GM12878 (cell line): ENCODE measurements around the gene CCNYL1. TPM values are rescaled to one million over a fixed set of nuclear protein-coding genes. Genes with fewer than 3 reads are reported as not detected.

Experiments
- ATAC-seq: fragments of 200-7000 bp; cut with Tn5 transposase; 3 replicates; pipeline ENCODE4 v1.9.1; 2020; ENCODE audit warnings: mild to moderate bottlenecking, moderate library complexity
- BruUV-seq: library from RNA; stranded (reverse); fragments of 400-500 nt; replicated peaks from 2 replicates; lab custom pipeline; 2021; lab: Mats Ljungman, UMichigan
- CTCF ChIA-PET: fragments of 300-600 bp; sonication (Branson Sonifier 250); formaldehyde crosslinking; extraction: SDS; loops from one replicate; lab custom pipeline; 2021; ENCODE audit warnings: inconsistent platforms; lab: Yijun Ruan, JAX
- POLR2A ChIA-PET: fragments of 350-600 bp; formaldehyde crosslinking; extraction: SDS; loops from one replicate; lab custom pipeline; 2021; ENCODE audit warnings: inconsistent platforms; lab: Charles Lee
- RAD21 ChIA-PET: fragments of 300-600 bp; sonication (Branson Sonifier 250); formaldehyde crosslinking; loops from one replicate; lab custom pipeline; 2023; ENCODE audit warnings: antibody characterized with exemption; ENCODE audit not compliant: unreplicated experiment; lab: Charles Lee
- SMC1A ChIA-PET: fragments of 300-600 bp; sonication (Branson Sonifier 250); formaldehyde crosslinking; loops from one replicate; lab custom pipeline; 2023; ENCODE audit not compliant: unreplicated experiment, uncharacterized antibody; lab: Charles Lee
- DNase-seq: peaks from one replicate; pipeline ENCODE4 v3.0.0-alpha.2; 2011; ENCODE audit warnings: low read depth, low spot score
- FAIRE-seq: peaks from 3 replicates; lab custom pipeline; 2011; peaks lifted over from hg19 to GRCh38; lab: Jason Lieb, UNC
- H2AFZ ChIP-seq: 2 replicates; pipeline ENCODE4 v1.6.0; 2011; ENCODE audit warnings: low read depth, low read length, control low read depth; ENCODE audit not compliant: control insufficient read depth
- H3K27ac ChIP-seq: 2 replicates; pipeline ENCODE4 v1.5.1; 2011; ENCODE audit warnings: control low read depth; ENCODE audit not compliant: control insufficient read depth, insufficient read depth
- H3K27me3 ChIP-seq, 2 experiments: replicated peaks in 1 of 2; 2 replicates each; pipeline versions ENCODE4 v1.6.0 to v1.6.1; 2011; ENCODE audit warnings: low read length in 1 of 2; ENCODE audit not compliant: control insufficient read depth in 2 of 2, insufficient read depth in 2 of 2
- H3K36me3 ChIP-seq, 2 experiments: 2 replicates each; pipeline ENCODE4 v1.5.1; 2011; ENCODE audit warnings: low read length in 1 of 2; ENCODE audit not compliant: control insufficient read depth in 2 of 2, insufficient read depth in 2 of 2
- H3K4me1 ChIP-seq: 2 replicates; pipeline ENCODE4 v1.6.1; 2011; ENCODE audit warnings: mild to moderate bottlenecking, low read length, moderate library complexity, mixed read lengths; ENCODE audit not compliant: control insufficient read depth, insufficient read depth
- H3K4me2 ChIP-seq: 2 replicates; pipeline ENCODE4 v1.6.0; 2011; ENCODE audit warnings: control low read depth; ENCODE audit not compliant: control insufficient read depth, insufficient read depth
- H3K4me3 ChIP-seq: fragments of 200-600 bp; sonication (generic); 2 replicates; pipeline ENCODE4 v1.5.1; 2016
- H3K79me2 ChIP-seq: 2 replicates; pipeline ENCODE4 v1.6.0; 2011; ENCODE audit warnings: low read length; ENCODE audit not compliant: control insufficient read depth, insufficient read depth
- H3K9ac ChIP-seq: 2 replicates; pipeline ENCODE4 v1.8.0; 2011; ENCODE audit warnings: low read length, control low read depth, mixed read lengths; ENCODE audit not compliant: control insufficient read depth, insufficient read depth
- H3K9me3 ChIP-seq: replicated peaks from 3 replicates; pipeline ENCODE4 v1.5.1; 2011; ENCODE audit warnings: mild to moderate bottlenecking, low read length; ENCODE audit not compliant: control insufficient read depth, insufficient read depth
- H4K20me1 ChIP-seq: 2 replicates; pipeline ENCODE4 v1.6.0; 2011; ENCODE audit not compliant: control insufficient read depth, insufficient read depth
- BHLHE40 ChIP-seq, 2 experiments: fragments of 450-650 bp in 1 of 2; IDR thresholded peaks; 2 replicates each; pipeline ENCODE4 v1.6.1; 2011 to 2017; ENCODE audit warnings: low read depth in 2 of 2, borderline replicate concordance in 1 of 2, improper control_type of control experiment in 1 of 2, low read length in 1 of 2, mild to moderate bottlenecking in 1 of 2
- GABPA ChIP-seq: IDR thresholded peaks from 2 replicates; pipeline ENCODE4 v1.6.1; 2014; ENCODE audit warnings: antibody characterized with exemption, low read depth, mild to moderate bottlenecking, inconsistent platforms
- NFIC ChIP-seq: IDR thresholded peaks from 2 replicates; pipeline ENCODE4 v1.6.1; 2012; ENCODE audit warnings: low read depth, mild to moderate bottlenecking, inconsistent platforms, low read length, moderate library complexity
- NFYB ChIP-seq: IDR thresholded peaks from 2 replicates; pipeline ENCODE4 v1.6.1; 2011; ENCODE audit warnings: low read depth, mild to moderate bottlenecking, low read length, improper control_type of control experiment, moderate library complexity; ENCODE audit not compliant: insufficient read depth
- SMARCA5 ChIP-seq: fragments of 450-650 bp; IDR thresholded peaks from 2 replicates; pipeline ENCODE4 v1.6.1; 2017; ENCODE audit warnings: mild to moderate bottlenecking
- SPI1 ChIP-seq: IDR thresholded peaks from 2 replicates; pipeline ENCODE4 v1.6.1; 2011; ENCODE audit warnings: low read depth, mild to moderate bottlenecking, low read length, moderate library complexity, borderline replicate concordance; ENCODE audit not compliant: insufficient read depth
- YY1 ChIP-seq: IDR thresholded peaks from 2 replicates; pipeline ENCODE4 v1.6.1; 2011; ENCODE audit warnings: low read depth, mild to moderate bottlenecking, low read length
- ZBTB40 ChIP-seq: fragments of 450-650 bp; IDR thresholded peaks from 2 replicates; pipeline ENCODE4 v1.6.1; 2016; ENCODE audit warnings: mild to moderate bottlenecking, moderate library complexity, borderline replicate concordance
- WGBS: methylation state at CpG from one replicate; pipeline ENCODE4 v1.1.6; 2016; ENCODE audit warnings: low lambda C conversion rate; ENCODE audit not compliant: insufficient replicate concordance, insufficient coverage; ENCODE audit errors: missing lambda C conversion rate; 5-methylcytosine and 5-hydroxymethylcytosine counted together
- in situ Hi-C: fragments of 300-500 bp; cut with MboI; formaldehyde crosslinking; loops from 9 replicates; pipeline ENCODE4 v1.14.3; 2018; ENCODE audit warnings: mixed read lengths
- intact Hi-C: fragments of 100-400 bp; cut with micrococcal nuclease; formaldehyde crosslinking; loops from one replicate; pipeline ENCODE4 v1.14.2; 2022; ENCODE audit not compliant: unreplicated experiment
- polyA plus RNA-seq, 11 experiments: library from polyadenylated mRNA; depleted of rRNA in 4 of 11; unstranded in 6 of 11; stranded (reverse) in 5 of 11; fragments of >200 nt; fragmentation: Nextera tagmentation in 4 of 11; fragmentation: Illumina TruSeq in 1 of 11; extraction: Ambion mirVana in 4 of 11; extraction: Trizol in 1 of 11; gene quantifications; 1 replicate in 1 of 11; 2 replicates in 10 of 11; pipeline versions ENCODE4 v1.2.1 to v1.2.3, GENCODE V29; 2011 to 2016; ENCODE audit warnings: inconsistent platforms in 2 of 11, missing spikeins in 2 of 11, low read depth in 1 of 11
- total RNA-seq, 4 experiments: library from RNA; depleted of rRNA in 3 of 4; stranded (reverse); fragments of >200 nt in 3 of 4; fragmentation: Illumina TruSeq in 1 of 4; extraction: Trizol in 1 of 4; gene quantifications; 2 replicates each; pipeline versions ENCODE4 v1.2.1 to v1.2.3, GENCODE V29; 2013 to 2021

Gene CCNYL1
- total and polyA plus RNA-seq, 10 of the 15 experiments (the other 5 are each of a cell fraction or from before 2014, with no cell fraction given): 1.8 to 12.3 (median 5.9) TPM

DNA sequence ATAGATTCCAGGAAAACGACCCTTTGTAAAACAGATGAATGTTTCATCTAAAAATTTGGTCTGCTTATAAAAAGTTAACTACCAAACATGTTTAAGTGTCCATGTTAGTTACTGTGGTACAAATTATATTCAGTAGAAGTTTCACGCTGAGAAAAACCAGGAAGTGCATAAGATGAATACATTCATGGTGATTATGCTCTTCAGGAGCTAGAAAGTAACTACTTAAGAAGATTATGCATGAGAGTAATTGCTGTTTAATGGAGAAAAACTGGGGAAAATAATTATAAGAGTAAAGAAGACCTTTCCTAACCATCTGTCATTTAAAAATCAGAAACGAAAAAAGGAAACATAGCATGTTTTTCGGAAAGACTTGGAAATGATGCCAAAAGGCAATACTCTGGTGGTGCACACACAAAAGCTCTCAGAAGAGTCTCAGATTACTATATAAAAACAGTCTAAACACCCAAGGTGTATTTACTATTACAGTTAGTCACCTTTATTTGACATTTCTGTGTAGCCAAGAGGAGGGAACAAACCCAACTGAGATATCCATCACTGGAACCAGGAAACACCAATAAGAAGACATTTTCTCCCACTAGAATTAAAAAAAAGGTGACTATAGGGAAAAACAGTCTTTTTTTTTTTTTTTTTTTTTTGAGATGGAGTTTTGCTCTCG lies 47.4 kb upstream of the CCNYL1 start:
- peak overlapping the region; percentile 42 for H3K4me3 ChIP-seq
- H3K36me3 ChIP-seq: no peaks in the 10 kb centered on the region
- H3K9ac ChIP-seq: no peak overlapping the region; the same call in 1 of the 2 replicates
- FAIRE-seq (no peak), ATAC-seq (no peak), DNase-seq (no peak)
- ChIA-PET RAD21 (interaction anchor here (1.0 to 2.3 kb wide), 5 partner anchors 12 to 58 kb away, joined by 3 to 10 read pairs (median 4); partner anchors contain the start of gene CCNYL1), POLR2A (interaction anchor here (0.8 to 1.1 kb wide), 5 partner anchors 30 to 56 kb away, joined by 3 read pairs; partner anchors contain the start of gene METTL21A), CTCF (interaction anchor here (1.2 to 3.3 kb wide), 4 partner anchors 37 to 400 kb away, joined by 3 to 17 read pairs (median 3); partner anchors contain the start of gene METTL21A), SMC1A (interaction anchor here (1.2 to 1.9 kb wide), 6 partner anchors 37 to 73 kb away, joined by 3 to 7 read pairs (median 4); no protein-coding TSS in a partner anchor)
- peaks cover 10% of the 10 kb centered on the region for H3K4me1 ChIP-seq
- peak overlapping the region; percentile 83 for H2AFZ ChIP-seq
- intact Hi-C loops (loop anchor here (2.0 kb wide), 1 partner anchor 133 kb away; no protein-coding TSS in a partner anchor), in situ Hi-C loops (no loop called here)
- no peaks in the 10 kb centered on the region for H4K20me1 ChIP-seq
- H3K9me3 ChIP-seq: no peaks in the 10 kb centered on the region
- peak overlapping the region; percentile 64 for H3K4me2 ChIP-seq
- peaks cover 5% of the 10 kb centered on the region; the same call in 1 of the 2 replicates for H3K79me2 ChIP-seq
- H3K27ac ChIP-seq: peak overlapping the region; percentile 61
- TSS peak; percentile 71 for BruUV-seq
- TF ChIP-seq YY1 (no peak), BHLHE40 (IDR thresholded peaks at IDR 0.05; ENCODE audit: borderline replicate concordance in 1 of 2, low read depth in 2 of 2, low read length in 1 of 2) (no peak), NFYB (no peak), SPI1 (peak; percentile 31; the same call in 1 of the 2 replicates)
- H3K27me3 ChIP-seq: no peaks in the 10 kb centered on the region
- 49% methylated on average over 4 of the region's 5 CpGs for WGBS

DNA sequence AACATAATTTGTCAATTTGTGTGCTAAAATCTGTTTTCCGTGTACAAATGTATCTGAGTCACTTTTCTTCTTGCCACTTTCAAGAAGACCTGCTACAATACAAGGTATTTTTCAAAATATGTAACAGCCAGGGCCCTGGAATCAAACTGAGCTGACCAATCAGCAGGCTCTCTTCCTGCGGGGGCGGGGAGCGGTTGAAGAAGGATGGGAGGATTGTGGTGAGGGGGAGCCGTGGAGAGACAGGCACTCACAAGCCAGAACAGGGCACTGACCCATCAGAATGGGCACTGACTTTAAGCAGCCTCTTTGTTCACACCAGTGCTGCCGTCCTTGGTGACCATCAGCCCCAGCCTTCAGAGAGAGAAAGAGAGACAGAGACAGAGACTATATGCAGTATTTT lies 40.6 kb upstream of the CCNYL1 start:
- Histone ChIP-seq H3K79me2 (no peaks in the 10 kb centered on the region; the same call in 1 of the 2 replicates), H3K9me3 (no peaks in the 10 kb centered on the region), H3K4me2 (no peak overlapping the region), H3K36me3 (no peaks in the 10 kb centered on the region), H3K4me3 (no peak overlapping the region), H4K20me1 (no peaks in the 10 kb centered on the region), H3K27me3 (no peaks in the 10 kb centered on the region), H2AFZ (no peak overlapping the region), H3K9ac (no peak overlapping the region), H3K4me1 (peaks cover 6% of the 10 kb centered on the region), H3K27ac (no peak overlapping the region)
- intact Hi-C loops (no loop called here), in situ Hi-C loops (no loop called here)
- FAIRE-seq (no peak), DNase-seq (no peak), ATAC-seq (no peak)
- WGBS: 81% methylated on average over 6 of the region's 6 CpGs
- no TSS peak for BruUV-seq
- POLR2A ChIA-PET: interaction anchor here (0.7 to 1.4 kb wide), 2 partner anchors 40 to 293 kb away, joined by 4 to 6 read pairs; partner anchors contain the start of gene CCNYL1
- SMC1A ChIA-PET: no interaction called here
- RAD21 ChIA-PET: no interaction called here
- CTCF ChIA-PET: no interaction called here
- TF ChIP-seq GABPA: no peak
- no peak for TF ChIP-seq ZBTB40
- TF ChIP-seq NFIC: no peak
- no peak for TF ChIP-seq SMARCA5
